ENCODE results near the gene CHTF18.
"Not testable (repeated sequence)": the region's sequence is repeated elsewhere in the genome, so short reads cannot be mapped to it uniquely, and the experiment has no call there.

CHTF18 gene

DNA sequence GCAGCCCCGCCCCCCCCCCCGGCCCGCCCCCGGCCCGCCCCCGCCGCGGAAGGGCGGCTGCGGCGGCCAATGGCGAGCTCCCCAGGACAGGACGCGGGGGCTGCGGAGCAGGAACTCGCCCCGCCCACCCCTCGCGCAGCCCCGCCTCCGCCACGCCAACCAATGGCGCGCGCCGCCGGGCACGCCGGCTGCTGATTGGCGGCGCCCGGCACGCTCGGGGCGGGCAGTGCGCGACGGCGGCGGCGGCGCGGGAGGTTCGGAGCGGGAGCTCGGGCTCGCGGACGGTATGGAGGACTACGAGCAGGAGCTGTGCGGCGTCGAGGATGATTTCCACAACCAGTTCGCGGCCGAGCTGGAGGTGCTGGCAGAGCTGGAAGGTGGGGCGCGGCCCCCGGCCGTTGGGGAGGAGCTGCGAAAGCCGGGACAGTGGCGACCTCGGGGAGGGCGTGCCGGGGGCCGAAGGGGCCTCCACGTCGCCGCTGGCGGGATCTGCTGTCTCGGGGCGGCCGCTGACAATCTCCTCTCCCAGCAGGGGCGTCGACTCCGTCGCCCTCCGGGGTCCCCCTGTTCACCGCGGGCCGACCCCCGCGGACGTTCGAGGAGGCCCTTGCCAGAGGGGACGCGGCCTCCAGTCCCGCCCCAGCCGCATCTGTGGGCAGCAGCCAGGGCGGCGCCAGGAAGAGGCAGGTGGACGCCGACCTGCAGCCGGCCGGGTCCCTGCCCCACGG is at the start of gene CHTF18:
TSS of gene CHTF18 (plus strand) at position 222 of the 728 bp plus-strand sequence. CDS start at position 287, 65 bp downstream.
- DNase-seq (ENCODE audit: low read depth) = peak; percentile 84

DNA sequence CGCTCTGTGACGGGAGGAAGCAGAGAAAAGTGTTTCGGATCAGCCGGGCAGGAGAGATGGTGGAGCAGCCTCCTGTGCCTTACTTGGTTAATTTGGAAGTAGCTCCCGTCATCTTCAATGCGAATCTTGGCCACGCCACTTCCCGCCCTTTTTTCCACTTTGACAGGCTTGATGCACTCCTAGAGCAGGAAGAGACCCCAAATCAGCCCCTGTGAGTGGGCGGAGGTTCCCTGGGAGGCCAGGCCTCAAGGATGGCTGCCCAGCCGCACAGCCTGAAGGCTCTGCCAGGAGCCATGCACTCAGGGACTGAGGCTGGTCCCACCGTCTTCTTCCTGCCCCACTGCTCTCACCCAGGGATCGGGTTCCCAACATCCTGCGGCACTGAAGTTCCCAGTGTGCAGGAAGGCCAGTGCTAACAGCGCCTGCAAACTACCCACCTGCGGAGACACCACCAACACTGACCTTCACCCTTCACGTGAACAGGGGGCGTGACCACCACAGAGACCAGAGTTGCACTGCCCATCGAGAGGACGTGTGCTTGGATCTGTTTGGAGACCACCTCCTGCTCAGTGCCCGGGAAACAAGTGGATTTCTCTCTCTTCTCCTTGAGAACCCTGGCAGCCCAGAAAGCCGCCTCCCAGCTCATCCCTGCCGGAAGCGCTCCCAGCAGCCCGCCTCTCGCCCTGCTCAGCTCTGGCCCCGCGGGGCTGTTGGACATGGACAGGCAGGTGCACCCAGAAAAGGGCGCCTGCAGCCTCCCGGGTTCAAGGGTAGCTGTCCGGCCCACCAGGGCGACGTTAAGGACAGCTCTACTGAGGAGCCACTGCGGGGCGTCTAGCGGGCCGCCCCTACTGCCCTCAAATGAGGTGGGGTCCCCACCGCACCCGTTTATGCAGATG is 48.6 kb upstream of the CHTF18 start:
- no peak for DNase-seq (ENCODE audit: low read depth)

GRCh38 chr16:740459-740763 is 48.0 kb upstream of the CHTF18 start:
- no peak for DNase-seq (ENCODE audit: low read depth)

GRCh38 chr16:740764-741505 is 47.5 kb upstream of the CHTF18 start, which contains the start of gene CIAO3:
TSS of gene CIAO3 (minus strand) at chr16:740997. CDS start at chr16:740985, 12 bp downstream.
- peak; percentile 71 for DNase-seq (ENCODE audit: low read depth)

- no peak for DNase-seq (ENCODE audit: low read depth)
Observed at GRCh38 chr16:741986-742629, 46.3 kb upstream of the CHTF18 start.

DNA sequence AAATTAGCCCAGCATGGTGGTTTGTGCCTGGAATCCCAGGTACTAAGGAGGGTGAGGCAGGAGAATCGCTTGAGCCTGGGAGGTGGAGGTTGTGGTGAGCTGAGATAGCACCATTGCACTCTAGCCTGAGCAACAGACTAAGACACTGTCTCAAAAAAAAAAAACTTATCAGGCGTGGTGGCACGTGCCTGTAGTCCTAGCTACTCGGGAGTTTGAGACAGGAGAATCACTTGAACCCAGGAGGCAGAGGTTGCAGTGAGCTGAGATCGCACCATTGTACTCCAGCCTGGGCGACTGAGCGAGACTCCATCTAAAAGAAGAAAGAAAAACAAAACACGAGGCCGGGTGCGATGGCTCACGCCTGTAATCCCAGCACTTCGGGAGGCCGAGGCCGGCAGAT is 45.5 kb upstream of the CHTF18 start:
- DNase-seq (ENCODE audit: low read depth) = not testable (repeated sequence)

- DNase-seq (ENCODE audit: low read depth) = no peak
Observed at GRCh38 chr16:743794-744500, 44.5 kb upstream of the CHTF18 start.

DNA sequence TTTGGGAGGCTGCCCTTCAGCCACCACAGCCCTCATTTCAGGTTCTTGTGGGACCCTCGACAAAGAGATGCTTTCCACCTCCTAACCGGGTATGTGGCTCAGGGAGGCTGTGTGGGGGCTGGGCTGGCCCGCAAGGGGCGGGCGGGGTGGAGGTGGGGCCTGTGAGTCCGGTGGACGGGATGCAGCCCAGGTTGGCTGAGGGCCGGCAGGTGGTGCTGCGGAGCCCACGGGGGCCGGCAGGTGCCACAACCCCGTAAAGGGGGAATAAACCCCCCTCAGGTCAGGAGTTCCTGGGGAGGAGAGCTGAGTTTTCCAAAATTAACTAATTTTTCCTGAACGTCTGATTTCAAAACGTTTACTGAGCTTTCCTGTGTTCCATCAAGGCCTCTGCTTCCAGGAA is 42.7 kb upstream of the CHTF18 start:
- DNase-seq (ENCODE audit: low read depth) = no peak

GRCh38 chr16:746637-747036 is 41.8 kb upstream of the CHTF18 start:
- no peak for DNase-seq (ENCODE audit: low read depth)

DNA sequence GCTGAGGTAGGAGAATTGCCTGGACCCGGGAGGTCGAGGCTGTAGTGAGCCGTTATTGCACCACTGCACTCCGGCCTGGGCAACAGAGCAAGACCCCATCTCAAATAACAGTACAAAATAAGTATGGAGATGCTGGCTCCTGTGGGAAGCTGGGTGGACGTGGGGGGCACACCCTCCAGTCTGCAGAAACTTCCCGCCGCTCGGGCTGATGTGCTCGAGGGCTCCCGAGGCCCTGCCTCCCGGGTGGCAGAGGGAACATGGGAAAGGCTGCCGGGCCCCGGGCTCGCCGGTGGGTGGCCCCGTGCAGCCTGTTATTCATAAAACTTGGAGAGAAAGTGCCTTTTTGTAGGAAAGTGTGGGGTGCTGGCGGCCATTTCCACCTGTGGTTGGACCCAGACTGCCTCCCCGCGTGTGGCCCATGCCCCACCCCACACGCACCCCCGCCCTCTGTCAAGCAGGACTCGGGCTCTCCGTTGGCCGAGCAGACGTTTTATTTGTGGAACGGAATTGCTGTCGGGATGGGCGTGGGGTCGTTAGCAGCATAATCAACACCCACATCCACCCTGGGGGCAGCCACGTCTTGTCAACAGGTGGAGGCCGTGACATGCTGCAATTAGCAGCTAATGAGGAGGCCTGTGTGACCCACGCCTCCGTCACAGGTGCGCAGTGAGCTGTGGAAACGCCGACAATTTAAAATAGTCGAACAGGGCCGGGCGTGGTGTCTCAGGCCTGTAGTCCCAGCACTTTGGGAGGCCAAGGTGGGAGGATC is 40.3 kb upstream of the CHTF18 start:
- DNase-seq (ENCODE audit: low read depth) = no peak

DNA sequence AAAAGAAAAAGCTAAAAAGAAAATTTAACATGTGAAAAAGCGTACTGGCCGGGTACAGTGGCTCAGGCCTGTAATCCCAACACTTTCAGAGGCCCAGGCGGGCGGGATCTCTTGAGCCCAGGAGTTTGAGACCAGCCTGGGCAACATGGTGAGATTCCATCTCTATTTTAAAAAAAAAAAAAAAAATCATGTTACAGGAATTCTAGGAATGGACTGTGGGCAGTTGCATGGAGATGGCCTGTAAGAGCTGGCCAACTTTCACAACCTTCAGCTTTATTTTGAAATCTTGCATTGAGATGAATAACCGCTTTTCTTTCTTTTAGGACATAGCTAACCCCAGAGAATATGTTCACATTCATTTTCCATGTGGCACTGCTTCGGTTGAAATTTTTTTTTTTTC is 39.4 kb upstream of the CHTF18 start:
- DNase-seq (ENCODE audit: low read depth) = peak; percentile 76

DNA sequence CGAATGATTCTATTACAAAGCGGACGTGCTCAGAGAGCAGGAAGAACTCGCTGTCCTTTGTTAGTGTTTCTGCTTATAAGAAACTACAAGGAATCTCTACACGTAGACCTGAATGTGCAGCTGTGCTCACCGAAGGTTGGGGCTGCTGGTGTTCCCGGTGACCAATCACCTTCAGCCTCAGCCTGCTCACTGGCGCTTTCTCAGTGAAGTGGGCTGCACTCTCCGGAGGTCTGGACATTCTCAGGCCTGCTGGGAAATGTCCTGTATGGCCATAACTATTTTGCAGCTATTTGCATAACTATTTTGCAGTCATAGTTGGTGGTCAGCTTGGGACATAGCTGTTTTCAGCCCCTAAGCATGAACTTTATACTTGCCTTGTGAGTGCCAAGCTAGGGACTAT is 37.9 kb upstream of the CHTF18 start:
- no peak for DNase-seq (ENCODE audit: low read depth)

DNA sequence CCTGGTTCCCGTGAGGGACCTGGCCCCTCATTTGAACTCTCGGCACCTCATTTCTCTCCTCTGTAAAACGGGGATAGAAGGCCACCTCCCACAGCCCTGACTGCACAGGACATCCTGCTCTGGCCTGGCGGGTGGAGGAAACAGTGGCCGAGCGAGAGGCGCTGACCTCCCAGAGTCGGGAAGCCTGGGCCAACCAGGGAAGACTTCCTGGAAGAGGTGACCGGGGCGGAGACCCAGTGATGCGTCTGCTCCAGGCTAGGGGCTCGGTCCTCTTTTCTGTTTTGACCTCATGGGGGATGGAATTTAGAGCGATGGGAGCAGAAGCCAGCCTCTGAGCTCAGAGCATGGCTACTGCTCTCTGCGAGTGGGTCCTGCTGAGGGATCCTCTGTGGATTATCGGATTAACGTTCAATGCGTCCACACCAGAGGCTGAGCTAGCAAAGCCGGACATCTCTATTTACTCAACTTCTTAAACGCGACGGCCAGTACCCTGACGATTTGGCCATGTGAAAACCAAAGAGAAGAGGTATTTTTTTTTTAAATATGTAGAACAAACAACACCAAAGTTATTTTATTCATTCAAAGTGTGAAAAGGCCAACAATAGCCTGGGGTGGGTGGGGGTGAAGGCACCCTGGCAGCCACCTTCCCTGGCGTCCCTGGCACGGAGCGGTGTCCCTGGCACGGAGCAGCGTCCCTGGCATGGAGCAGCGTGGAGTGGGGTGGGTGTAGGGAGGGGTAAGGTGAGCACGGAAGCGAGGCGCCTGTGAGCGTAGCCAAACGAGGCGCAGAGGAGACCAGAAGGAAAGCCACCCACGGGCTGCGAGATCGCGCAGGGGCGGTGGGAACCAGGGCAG is 37.0 kb upstream of the CHTF18 start:
- DNase-seq (ENCODE audit: low read depth) = no peak

- DNase-seq (ENCODE audit: low read depth) = no peak
Observed at GRCh38 chr16:752007-752312, 36.5 kb upstream of the CHTF18 start.

DNA sequence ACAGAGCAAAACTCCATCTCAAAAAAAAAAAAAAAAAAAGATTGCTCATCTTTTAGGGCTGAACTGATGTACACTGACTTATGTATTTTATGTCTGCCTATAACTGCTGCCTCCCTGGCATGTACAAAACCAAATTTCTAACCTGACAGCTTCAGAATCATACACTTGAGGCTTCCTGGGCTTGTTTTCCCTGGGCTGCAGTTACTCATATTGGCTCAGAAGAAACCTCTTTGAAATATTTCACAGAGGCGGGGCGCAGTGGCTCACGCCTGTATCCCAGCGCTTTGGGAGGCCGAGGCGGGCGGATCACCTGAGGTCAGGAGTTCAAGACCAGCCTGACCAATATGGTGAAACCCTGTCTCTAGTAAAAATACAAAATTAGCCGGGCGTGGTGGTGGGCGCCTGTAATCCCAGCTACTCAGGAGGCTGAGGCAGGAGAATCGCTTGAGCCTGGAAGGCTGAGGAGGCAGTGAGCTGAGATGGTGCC is 34.3 kb upstream of the CHTF18 start:
- DNase-seq (ENCODE audit: low read depth) = not testable (repeated sequence)

DNA sequence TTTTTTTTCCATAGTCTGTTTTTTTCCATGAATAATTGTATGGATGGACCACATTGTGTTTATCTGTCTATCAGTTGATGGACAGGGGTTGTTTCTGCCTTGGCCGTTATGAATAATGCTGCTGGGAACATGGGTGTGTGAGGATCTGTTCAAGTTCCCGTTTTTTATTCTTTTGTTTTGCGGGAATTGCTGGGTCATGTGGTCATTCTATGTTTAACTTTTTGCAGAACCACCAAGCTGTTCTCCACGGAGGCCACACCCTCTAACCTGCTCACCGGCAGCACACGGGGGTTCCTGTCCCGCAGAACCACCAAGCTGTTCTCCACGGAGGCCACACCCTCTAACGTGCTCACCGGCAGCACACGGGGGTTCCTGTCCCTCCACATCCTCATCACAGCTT is 33.8 kb upstream of the CHTF18 start:
- no peak for DNase-seq (ENCODE audit: low read depth)

GRCh38 chr16:756428-756827 is 32.0 kb upstream of the CHTF18 start:
- DNase-seq (ENCODE audit: low read depth) = no peak

DNA sequence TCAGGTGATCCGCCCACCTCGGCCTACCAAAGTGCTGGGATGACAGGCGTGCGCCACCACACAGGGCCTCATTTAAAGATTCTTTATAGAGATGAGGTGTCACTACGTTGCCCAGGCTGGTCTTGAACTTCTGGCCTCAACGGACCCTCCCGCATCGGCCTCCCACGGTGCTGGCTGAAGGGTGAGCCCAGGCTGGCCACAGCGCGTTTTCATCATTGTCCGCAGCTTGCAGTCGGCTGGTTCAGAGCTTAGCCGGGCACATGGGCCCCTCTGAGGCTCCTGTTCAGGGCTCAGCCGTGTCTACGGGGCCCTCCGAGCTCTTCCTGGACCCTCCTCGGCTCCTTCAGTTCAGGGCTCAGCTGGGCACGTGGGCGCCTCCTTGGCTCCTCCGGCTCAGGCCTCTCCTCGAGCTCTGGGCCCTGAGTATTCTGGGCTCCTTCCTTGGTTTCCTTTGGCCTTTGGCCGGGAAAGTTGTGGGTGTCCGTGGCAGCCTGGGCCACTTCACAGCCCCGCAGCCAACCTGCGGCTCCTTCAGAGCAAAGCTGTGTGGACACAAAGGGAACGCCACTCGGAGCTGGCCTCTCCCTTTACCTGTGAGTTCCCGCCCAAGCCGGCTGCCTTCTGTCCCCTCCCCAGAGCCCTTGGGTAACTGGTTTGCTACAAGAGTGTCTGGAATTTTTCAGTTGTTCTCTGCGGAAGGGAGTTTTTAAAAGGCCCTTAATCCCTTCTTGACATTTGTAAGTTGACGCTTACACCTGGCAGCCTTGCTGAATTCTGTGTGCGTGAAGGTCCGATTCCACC is 29.1 kb upstream of the CHTF18 start:
- no peak for DNase-seq (ENCODE audit: low read depth)

DNA sequence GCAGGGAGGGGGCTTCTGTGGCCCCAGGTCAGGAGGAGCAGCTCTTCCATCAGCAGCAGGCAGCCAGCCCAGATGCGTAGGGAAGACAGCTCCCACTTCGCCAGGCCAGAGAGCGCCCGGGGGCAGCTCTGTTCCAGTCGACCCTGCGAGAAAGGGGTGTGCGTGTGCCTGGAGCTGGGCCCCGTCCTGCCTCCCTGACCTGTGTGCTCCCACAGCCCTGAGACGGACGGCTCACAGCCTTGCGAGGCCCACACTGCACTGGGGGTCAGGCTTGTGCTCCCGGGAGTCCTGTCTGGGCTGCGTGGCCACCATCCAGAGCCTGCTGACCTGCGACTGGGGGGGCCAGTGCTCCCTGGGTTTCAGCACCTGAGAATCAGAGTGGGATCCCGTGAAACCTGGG is 28.4 kb upstream of the CHTF18 start:
- DNase-seq (ENCODE audit: low read depth) = no peak
